Gastroesophageal sphincter (tissue), 3 donors: ENCODE results near the gene MCRIP2.

Experiments
- CTCF ChIP-seq, 4 experiments: fragments of 200-600 bp in 2 of 4; fragments of 450-650 bp in 2 of 4; sonication (generic) in 1 of 4; IDR thresholded peaks; one replicate each; pipeline ENCODE4 v1.5.1; 2017 to 2019; ENCODE audit warnings: antibody characterized with exemption in 4 of 4, mild to moderate bottlenecking in 2 of 4, moderate library complexity in 2 of 4
- EP300 ChIP-seq: sonication (generic); formaldehyde crosslinking; IDR thresholded peaks from one replicate; pipeline ENCODE4 v1.6.1; 2017; ENCODE audit warnings: antibody characterized with exemption, mild to moderate bottlenecking

- no peak for TF ChIP-seq CTCF (IDR thresholded peaks at IDR 0.05)
- no peak for TF ChIP-seq EP300
These were observed 50.9 kb downstream of the MCRIP2 start for GRCh38 chr16:692356-693108.
